Activated T-cell treated with anti-CD3 and anti-CD28 coated beads, Interleukin-2, amount 50 U/mL, for 4 hours (primary cell): ENCODE results near the gene DCAF6. TPM values are rescaled to one million over a fixed set of nuclear protein-coding genes. Genes with fewer than 3 reads are reported as not detected.

ENCODE experiments used
- ATAC-seq, 2 donors: fragments of 200-7000 bp; cut with Tn5 transposase; one replicate each; pipeline ENCODE4 v1.10.0; 2021
- DNase-seq: peaks from one replicate; pipeline ENCODE4 v3.0.0-alpha.2; 2020
- H3K27me3 Mint-ChIP-seq: one replicate; pipeline ENCODE4 v1.8.0; 2021; ENCODE audit warnings: low read depth, mixed read lengths
- H3K36me3 Mint-ChIP-seq: one replicate; pipeline ENCODE4 v1.8.0; 2022; ENCODE audit warnings: mixed read lengths; ENCODE audit not compliant: insufficient read depth
- H3K4me1 Mint-ChIP-seq: one replicate; pipeline ENCODE4 v1.8.0; 2021; ENCODE audit warnings: low read depth, mixed read lengths
- H3K4me3 Mint-ChIP-seq: one replicate; pipeline ENCODE4 v1.8.0; 2021; ENCODE audit warnings: mild to moderate bottlenecking, moderate library complexity, mixed read lengths
- H3K9me3 Mint-ChIP-seq: one replicate; pipeline ENCODE4 v1.8.0; 2021; ENCODE audit warnings: mixed read lengths
- total RNA-seq, 3 donors: library from RNA; stranded (reverse); gene quantifications; one replicate each; pipeline ENCODE4 v1.2.1, GENCODE V29; 2021

The DCAF6 gene
- total RNA-seq, 3 donors from 2014 or later = 10.7 to 12.5 (median 11.3) TPM

GRCh38 chr1:167933788-167934187, 2.7 kb upstream of the DCAF6 start:
- Mint-ChIP-seq H3K36me3 (no peaks in the 10 kb centered on the region), H3K4me3 (peak overlapping the region; percentile 42), H3K9me3 (no peaks in the 10 kb centered on the region), H3K4me1 (peaks cover 34% of the 10 kb centered on the region), H3K27me3 (no peaks in the 10 kb centered on the region)
- no peak for DNase-seq
- no peak for ATAC-seq

GRCh38 chr1:167934426-167935215, 1.9 kb upstream of the DCAF6 start:
- Mint-ChIP-seq H3K4me3 (peak overlapping the region; percentile 91), H3K36me3 (no peaks in the 10 kb centered on the region), H3K27me3 (no peaks in the 10 kb centered on the region), H3K4me1 (peaks cover 34% of the 10 kb centered on the region), H3K9me3 (no peaks in the 10 kb centered on the region)
- ATAC-seq (no peak), DNase-seq (no peak)

- DNase-seq (no peak), ATAC-seq (peak; percentile 3 to 6)
- H3K27me3 Mint-ChIP-seq = no peaks in the 10 kb centered on the region
- no peaks in the 10 kb centered on the region for H3K36me3 Mint-ChIP-seq
- H3K4me3 Mint-ChIP-seq = peak overlapping the region; percentile 91
- H3K9me3 Mint-ChIP-seq = no peaks in the 10 kb centered on the region
- H3K4me1 Mint-ChIP-seq = peaks cover 32% of the 10 kb centered on the region
These were observed 1.0 kb upstream of the DCAF6 start for GRCh38 chr1:167935216-167936067.

GRCh38 chr1:167936930-167937708, 636 bp downstream of the DCAF6 start, which contains the start of gene MPC2:
TSS of gene MPC2 (minus strand) at chr1:167937072. CDS start at chr1:167935841, 1,231 bp downstream.
- H3K4me3 Mint-ChIP-seq = peak within 1 kb of the TSS; percentile 91
- H3K9me3 Mint-ChIP-seq = no peaks in the 10 kb centered on the region
- no peaks in the 10 kb centered on the region for H3K36me3 Mint-ChIP-seq
- H3K27me3 Mint-ChIP-seq = no peaks in the 10 kb centered on the region
- ATAC-seq = peak; percentile 27 to 29
- DNase-seq = peak; percentile 56
- peaks cover 32% of the 10 kb centered on the region for H3K4me1 Mint-ChIP-seq

- Mint-ChIP-seq H3K4me3 (peak overlapping the region; percentile 91), H3K36me3 (no peaks in the 10 kb centered on the region), H3K4me1 (peaks cover 32% of the 10 kb centered on the region), H3K27me3 (no peaks in the 10 kb centered on the region), H3K9me3 (no peaks in the 10 kb centered on the region)
- DNase-seq (no peak), ATAC-seq (no peak)
These were observed 1.2 kb downstream of the DCAF6 start for GRCh38 chr1:167937709-167938010.

- Mint-ChIP-seq H3K4me3 (peak overlapping the region; percentile 91), H3K9me3 (no peaks in the 10 kb centered on the region), H3K27me3 (no peaks in the 10 kb centered on the region), H3K4me1 (peaks cover 29% of the 10 kb centered on the region), H3K36me3 (no peaks in the 10 kb centered on the region)
- DNase-seq (no peak), ATAC-seq (no peak)
These were observed 1.7 kb downstream of the DCAF6 start for GRCh38 chr1:167938080-167938636.

- Mint-ChIP-seq H3K9me3 (peaks cover 4% of the 10 kb centered on the region), H3K4me3 (no peak overlapping the region), H3K4me1 (peaks cover 16% of the 10 kb centered on the region)
These were observed 3.8 kb downstream of the DCAF6 start for GRCh38 chr1:167940264-167940663.

GRCh38 chr1:167943541-167943940, 7.1 kb downstream of the DCAF6 start:
- no peak for DNase-seq
- H3K36me3 Mint-ChIP-seq = peaks cover 10% of the 10 kb centered on the region
- no peaks in the 10 kb centered on the region for H3K27me3 Mint-ChIP-seq
- H3K4me3 Mint-ChIP-seq = no peak overlapping the region
- ATAC-seq = no peak
- H3K9me3 Mint-ChIP-seq = peaks cover 4% of the 10 kb centered on the region
- peaks cover 29% of the 10 kb centered on the region for H3K4me1 Mint-ChIP-seq

More at GRCh38 chr1:167940264-167940663, 3.8 kb downstream of the DCAF6 start:
- no peaks in the 10 kb centered on the region for H3K27me3 Mint-ChIP-seq
- H3K36me3 Mint-ChIP-seq = peaks cover 10% of the 10 kb centered on the region
- ATAC-seq = no peak
- DNase-seq = no peak

GRCh38 chr1:167947733-167948132, 11.2 kb downstream of the DCAF6 start:
- ATAC-seq (no peak), DNase-seq (no peak)
- Mint-ChIP-seq H3K36me3 (peaks cover 20% of the 10 kb centered on the region), H3K27me3 (no peaks in the 10 kb centered on the region), H3K4me1 (peaks cover 32% of the 10 kb centered on the region), H3K9me3 (peaks cover 4% of the 10 kb centered on the region), H3K4me3 (no peak overlapping the region)

- H3K4me3 Mint-ChIP-seq = no peak overlapping the region
- no peak for DNase-seq
- ATAC-seq = no peak
- H3K36me3 Mint-ChIP-seq = peaks cover 22% of the 10 kb centered on the region
- H3K9me3 Mint-ChIP-seq = no peaks in the 10 kb centered on the region
- H3K4me1 Mint-ChIP-seq = peaks cover 30% of the 10 kb centered on the region
- no peaks in the 10 kb centered on the region for H3K27me3 Mint-ChIP-seq
These were observed 13.3 kb downstream of the DCAF6 start for GRCh38 chr1:167949785-167950184.

GRCh38 chr1:167950569-167950968, 14.1 kb downstream of the DCAF6 start:
- peaks cover 29% of the 10 kb centered on the region for H3K4me1 Mint-ChIP-seq
- no peaks in the 10 kb centered on the region for H3K9me3 Mint-ChIP-seq
- H3K27me3 Mint-ChIP-seq = no peaks in the 10 kb centered on the region
- DNase-seq = no peak
- no peak overlapping the region for H3K4me3 Mint-ChIP-seq
- no peak for ATAC-seq
- H3K36me3 Mint-ChIP-seq = peaks cover 29% of the 10 kb centered on the region

- no peak overlapping the region for H3K4me3 Mint-ChIP-seq
- DNase-seq = no peak
These were observed 19.4 kb downstream of the DCAF6 start for GRCh38 chr1:167955915-167956314.

GRCh38 chr1:167957710-167958109, 21.2 kb downstream of the DCAF6 start:
- Mint-ChIP-seq H3K4me3 (no peak overlapping the region), H3K36me3 (peaks cover 37% of the 10 kb centered on the region), H3K9me3 (no peaks in the 10 kb centered on the region), H3K4me1 (peaks cover 15% of the 10 kb centered on the region), H3K27me3 (no peaks in the 10 kb centered on the region)
- DNase-seq (no peak), ATAC-seq (no peak)

More at GRCh38 chr1:167955915-167956314, 19.4 kb downstream of the DCAF6 start:
- Mint-ChIP-seq H3K9me3 (no peaks in the 10 kb centered on the region), H3K36me3 (peaks cover 34% of the 10 kb centered on the region), H3K4me1 (peaks cover 15% of the 10 kb centered on the region), H3K27me3 (no peaks in the 10 kb centered on the region)
- ATAC-seq = no peak

GRCh38 chr1:167964646-167965045, 28.2 kb downstream of the DCAF6 start:
- no peaks in the 10 kb centered on the region for H3K9me3 Mint-ChIP-seq
- H3K36me3 Mint-ChIP-seq = peaks cover 31% of the 10 kb centered on the region
- no peak overlapping the region for H3K4me3 Mint-ChIP-seq
- no peaks in the 10 kb centered on the region for H3K27me3 Mint-ChIP-seq
- H3K4me1 Mint-ChIP-seq = peaks cover 2% of the 10 kb centered on the region
- ATAC-seq = no peak
- DNase-seq = no peak
